ENCODE measurements around the gene SLC12A7. TPM values are rescaled to one million over a fixed set of nuclear protein-coding genes. Genes with fewer than 3 reads are reported as not detected.

SLC12A7 gene
- total RNA-seq, 1 experiment from 2014 or later, result 207 TPM

DNA sequence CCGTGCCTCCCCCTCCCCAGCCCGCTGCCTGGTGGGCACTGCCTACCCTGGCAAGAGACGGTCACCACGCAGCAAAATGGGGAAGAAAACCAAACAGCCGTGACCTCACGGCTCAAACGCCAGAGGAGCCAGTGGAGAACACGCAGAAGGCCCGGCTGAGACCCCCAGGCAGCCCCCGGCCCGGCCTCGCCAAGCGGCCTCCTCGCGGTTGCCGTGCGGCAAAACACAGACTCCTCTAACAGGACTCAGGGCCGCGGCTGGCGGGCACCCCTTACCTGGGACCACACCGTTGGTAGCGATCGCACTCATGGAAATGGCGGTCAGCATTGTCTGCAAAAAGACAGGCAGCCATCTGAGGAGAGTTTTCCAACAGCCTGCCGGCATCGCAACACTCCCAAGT lies 23.8 kb downstream of the SLC12A7 start:
- BruUV-seq (replicated peaks), result no TSS peak
- Histone ChIP-seq H3K9me3 (ENCODE audit: insufficient read depth, low read depth) (no peaks in the 10 kb centered on the region), H2AFZ (no peak overlapping the region), H3K9me2 (ENCODE audit: insufficient read depth) (no peaks in the 10 kb centered on the region), H3K36me3 (ENCODE audit: low read depth) (no peaks in the 10 kb centered on the region; the same call in 1 of the 2 replicates), H3K4me1 (replicated peaks; ENCODE audit: insufficient read depth) (no peaks in the 10 kb centered on the region), H3K27ac (no peak overlapping the region), H3K79me2 (ENCODE audit: low read depth) (no peaks in the 10 kb centered on the region), H4K20me1 (ENCODE audit: insufficient read depth) (peaks cover 36% of the 10 kb centered on the region), H3F3A (ENCODE audit: insufficient read depth, low read depth) (no peaks in the 10 kb centered on the region), H3K27me3 (ENCODE audit: insufficient read depth, low read depth) (no peaks in the 10 kb centered on the region), H3K4me3 (no peak overlapping the region), H3K4me2 (no peak overlapping the region)
- DNase-seq, result no peak
- ChIA-PET CTCF (no interaction called here), POLR2A (ENCODE audit: unreplicated experiment) (no interaction called here)
- TF ChIP-seq EZH2 (IDR thresholded peaks at IDR 0.05; ENCODE audit: low read depth), result no peak
- TF ChIP-seq, protein P1, sequence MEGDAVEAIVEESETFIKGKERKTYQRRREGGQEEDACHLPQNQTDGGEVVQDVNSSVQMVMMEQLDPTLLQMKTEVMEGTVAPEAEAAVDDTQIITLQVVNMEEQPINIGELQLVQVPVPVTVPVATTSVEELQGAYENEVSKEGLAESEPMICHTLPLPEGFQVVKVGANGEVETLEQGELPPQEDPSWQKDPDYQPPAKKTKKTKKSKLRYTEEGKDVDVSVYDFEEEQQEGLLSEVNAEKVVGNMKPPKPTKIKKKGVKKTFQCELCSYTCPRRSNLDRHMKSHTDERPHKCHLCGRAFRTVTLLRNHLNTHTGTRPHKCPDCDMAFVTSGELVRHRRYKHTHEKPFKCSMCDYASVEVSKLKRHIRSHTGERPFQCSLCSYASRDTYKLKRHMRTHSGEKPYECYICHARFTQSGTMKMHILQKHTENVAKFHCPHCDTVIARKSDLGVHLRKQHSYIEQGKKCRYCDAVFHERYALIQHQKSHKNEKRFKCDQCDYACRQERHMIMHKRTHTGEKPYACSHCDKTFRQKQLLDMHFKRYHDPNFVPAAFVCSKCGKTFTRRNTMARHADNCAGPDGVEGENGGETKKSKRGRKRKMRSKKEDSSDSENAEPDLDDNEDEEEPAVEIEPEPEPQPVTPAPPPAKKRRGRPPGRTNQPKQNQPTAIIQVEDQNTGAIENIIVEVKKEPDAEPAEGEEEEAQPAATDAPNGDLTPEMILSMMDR (conservative IDR thresholded peaks at IDR 0.05), result no peak
- intact Hi-C loops (cut with micrococcal nuclease; ENCODE audit: unreplicated experiment), result no loop called here

DNA sequence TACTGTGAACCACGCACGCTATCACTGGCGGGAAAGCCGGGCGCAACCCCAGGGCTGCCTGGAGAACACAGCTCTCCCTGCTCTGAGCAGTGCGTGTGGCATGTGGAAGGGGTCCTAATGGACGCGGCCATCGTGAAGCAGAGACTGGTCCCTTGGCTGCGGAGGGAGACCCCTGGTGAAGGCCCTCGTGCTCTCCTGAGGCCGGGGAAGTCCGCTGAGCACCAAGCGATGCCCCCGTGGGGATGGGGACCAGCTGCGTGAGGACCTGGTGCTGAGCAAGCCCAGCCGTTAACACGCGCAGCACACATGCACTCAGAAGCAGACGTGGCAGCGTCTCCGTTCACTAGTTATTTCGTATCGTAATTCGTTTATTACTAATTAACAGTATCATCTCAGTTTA lies 24.4 kb downstream of the SLC12A7 start:
- Histone ChIP-seq H3K4me3 (no peak overlapping the region), H3K9me2 (ENCODE audit: insufficient read depth) (no peaks in the 10 kb centered on the region), H2AFZ (no peak overlapping the region), H3F3A (ENCODE audit: insufficient read depth, low read depth) (no peaks in the 10 kb centered on the region), H4K20me1 (ENCODE audit: insufficient read depth) (peaks cover 32% of the 10 kb centered on the region), H3K27ac (no peak overlapping the region), H3K4me2 (no peak overlapping the region), H3K4me1 (replicated peaks; ENCODE audit: insufficient read depth) (no peaks in the 10 kb centered on the region), H3K27me3 (ENCODE audit: insufficient read depth, low read depth) (no peaks in the 10 kb centered on the region), H3K79me2 (ENCODE audit: low read depth) (no peaks in the 10 kb centered on the region), H3K36me3 (ENCODE audit: low read depth) (no peaks in the 10 kb centered on the region; the same call in 1 of the 2 replicates), H3K9me3 (ENCODE audit: insufficient read depth, low read depth) (no peaks in the 10 kb centered on the region)
- ChIA-PET CTCF (no interaction called here), POLR2A (ENCODE audit: unreplicated experiment) (no interaction called here)
- no peak for DNase-seq
- TF ChIP-seq, protein P1 (conservative IDR thresholded peaks at IDR 0.05), result no peak
- TF ChIP-seq EZH2 (IDR thresholded peaks at IDR 0.05; ENCODE audit: low read depth), result no peak
- BruUV-seq (replicated peaks), result no TSS peak
- intact Hi-C loops (cut with micrococcal nuclease; ENCODE audit: unreplicated experiment), result no loop called here

DNA sequence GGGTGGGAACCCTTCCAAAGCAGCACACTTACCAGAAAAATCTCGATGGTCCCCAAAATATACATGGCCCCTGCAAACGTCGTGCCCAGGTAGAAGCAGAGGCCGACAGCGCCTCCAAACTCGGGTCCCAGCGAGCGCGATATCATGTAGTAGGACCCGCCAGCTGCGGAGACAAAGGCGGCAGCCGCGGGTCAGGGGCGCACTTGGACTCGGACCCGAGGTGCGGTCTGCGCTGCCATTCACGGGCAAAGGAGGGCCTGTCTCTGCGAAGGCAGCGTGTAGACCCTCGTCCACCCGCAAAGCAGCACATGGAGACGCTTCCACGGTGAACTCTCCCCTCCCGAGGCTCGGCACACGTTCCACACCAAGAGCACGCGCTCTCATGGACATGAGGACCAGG lies 25.0 kb downstream of the SLC12A7 start:
- no peaks in the 10 kb centered on the region for H3K27me3 ChIP-seq (ENCODE audit: insufficient read depth, low read depth)
- intact Hi-C loops (cut with micrococcal nuclease; ENCODE audit: unreplicated experiment), result no loop called here
- ChIA-PET POLR2A (ENCODE audit: unreplicated experiment) (no interaction called here), CTCF (no interaction called here)
- no peaks in the 10 kb centered on the region; the same call in 1 of the 2 replicates for H3K36me3 ChIP-seq (ENCODE audit: low read depth)
- H3K4me1 ChIP-seq (replicated peaks; ENCODE audit: insufficient read depth), result no peaks in the 10 kb centered on the region
- no peak for DNase-seq
- no peaks in the 10 kb centered on the region for H3K9me3 ChIP-seq (ENCODE audit: insufficient read depth, low read depth)
- H4K20me1 ChIP-seq (ENCODE audit: insufficient read depth), result peaks cover 32% of the 10 kb centered on the region
- no peaks in the 10 kb centered on the region for H3K79me2 ChIP-seq (ENCODE audit: low read depth)
- H3K27ac ChIP-seq, result no peak overlapping the region
- no peaks in the 10 kb centered on the region for H3K9me2 ChIP-seq (ENCODE audit: insufficient read depth)
- no peak overlapping the region for H3K4me2 ChIP-seq
- no peaks in the 10 kb centered on the region for H3F3A ChIP-seq (ENCODE audit: insufficient read depth, low read depth)
- no TSS peak for BruUV-seq (replicated peaks)
- H2AFZ ChIP-seq, result no peak overlapping the region
- no peak for TF ChIP-seq EZH2 (IDR thresholded peaks at IDR 0.05; ENCODE audit: low read depth)
- TF ChIP-seq, protein P1 (conservative IDR thresholded peaks at IDR 0.05), result no peak
- H3K4me3 ChIP-seq, result no peak overlapping the region

Data from PC-9 (cell line).